ENCODE results near the gene CDCA4.

CDCA4 gene

DNA sequence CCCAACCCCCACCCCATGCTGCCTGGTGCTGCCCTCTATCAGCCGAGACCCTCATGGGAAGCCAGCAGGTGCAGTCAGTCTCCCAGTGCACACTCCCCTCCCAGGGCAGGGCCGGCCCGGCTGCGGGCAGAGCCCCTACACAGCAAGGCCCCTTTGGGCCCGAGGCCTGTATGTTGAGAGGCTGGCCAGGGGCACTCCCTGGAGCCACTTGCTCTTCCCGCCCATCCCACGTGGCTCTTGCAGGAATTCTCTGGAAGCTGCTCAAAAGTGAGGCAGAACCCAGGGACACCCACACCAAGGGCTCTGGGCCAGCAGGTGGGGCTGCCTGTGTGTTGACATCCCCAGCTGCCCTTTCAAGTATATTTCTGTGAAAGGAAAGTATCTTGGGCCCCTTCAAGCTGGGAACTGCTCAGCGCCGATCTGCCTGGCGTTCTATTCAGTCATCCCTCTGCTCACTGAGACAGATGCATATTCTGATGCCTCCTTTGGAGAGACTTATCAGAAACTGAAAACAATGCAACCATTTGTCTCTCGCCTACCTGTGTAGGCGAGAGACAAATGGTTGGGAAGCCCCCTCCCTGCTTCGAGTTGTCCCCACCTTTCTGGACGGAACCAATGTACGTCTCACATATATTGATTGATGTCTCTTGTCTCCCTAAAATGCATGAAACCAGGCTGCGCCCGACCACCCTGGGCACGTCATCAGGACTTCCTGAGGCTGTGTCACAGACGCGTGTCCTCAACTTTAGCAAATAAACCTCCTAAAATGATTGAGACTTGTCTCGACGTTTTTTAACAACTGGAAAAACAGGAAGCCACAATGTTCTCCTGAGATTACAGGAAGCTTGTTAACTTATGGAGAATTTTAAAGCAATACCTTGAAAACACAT, 38.4 kb upstream of the CDCA4 start:
- H3K36me3 ChIP-seq (ENCODE audit: control insufficient read depth, insufficient read depth, low read length), result peaks cover 40% of the 10 kb centered on the region
- H3K4me3 ChIP-seq (replicated peaks; ENCODE audit: low read depth, low read length), result no peak overlapping the region
- TF ChIP-seq, protein P1, sequence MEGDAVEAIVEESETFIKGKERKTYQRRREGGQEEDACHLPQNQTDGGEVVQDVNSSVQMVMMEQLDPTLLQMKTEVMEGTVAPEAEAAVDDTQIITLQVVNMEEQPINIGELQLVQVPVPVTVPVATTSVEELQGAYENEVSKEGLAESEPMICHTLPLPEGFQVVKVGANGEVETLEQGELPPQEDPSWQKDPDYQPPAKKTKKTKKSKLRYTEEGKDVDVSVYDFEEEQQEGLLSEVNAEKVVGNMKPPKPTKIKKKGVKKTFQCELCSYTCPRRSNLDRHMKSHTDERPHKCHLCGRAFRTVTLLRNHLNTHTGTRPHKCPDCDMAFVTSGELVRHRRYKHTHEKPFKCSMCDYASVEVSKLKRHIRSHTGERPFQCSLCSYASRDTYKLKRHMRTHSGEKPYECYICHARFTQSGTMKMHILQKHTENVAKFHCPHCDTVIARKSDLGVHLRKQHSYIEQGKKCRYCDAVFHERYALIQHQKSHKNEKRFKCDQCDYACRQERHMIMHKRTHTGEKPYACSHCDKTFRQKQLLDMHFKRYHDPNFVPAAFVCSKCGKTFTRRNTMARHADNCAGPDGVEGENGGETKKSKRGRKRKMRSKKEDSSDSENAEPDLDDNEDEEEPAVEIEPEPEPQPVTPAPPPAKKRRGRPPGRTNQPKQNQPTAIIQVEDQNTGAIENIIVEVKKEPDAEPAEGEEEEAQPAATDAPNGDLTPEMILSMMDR (IDR thresholded peaks at IDR 0.05; ENCODE audit: insufficient read depth, low read length, poor library complexity, severe bottlenecking), result peak; percentile 20
- no peaks in the 10 kb centered on the region for H3K27me3 ChIP-seq (replicated peaks; ENCODE audit: control insufficient read depth, insufficient read depth, low read length)
- DNase-seq (ENCODE audit: extremely low read depth, insufficient read length), result no peak

DNA sequence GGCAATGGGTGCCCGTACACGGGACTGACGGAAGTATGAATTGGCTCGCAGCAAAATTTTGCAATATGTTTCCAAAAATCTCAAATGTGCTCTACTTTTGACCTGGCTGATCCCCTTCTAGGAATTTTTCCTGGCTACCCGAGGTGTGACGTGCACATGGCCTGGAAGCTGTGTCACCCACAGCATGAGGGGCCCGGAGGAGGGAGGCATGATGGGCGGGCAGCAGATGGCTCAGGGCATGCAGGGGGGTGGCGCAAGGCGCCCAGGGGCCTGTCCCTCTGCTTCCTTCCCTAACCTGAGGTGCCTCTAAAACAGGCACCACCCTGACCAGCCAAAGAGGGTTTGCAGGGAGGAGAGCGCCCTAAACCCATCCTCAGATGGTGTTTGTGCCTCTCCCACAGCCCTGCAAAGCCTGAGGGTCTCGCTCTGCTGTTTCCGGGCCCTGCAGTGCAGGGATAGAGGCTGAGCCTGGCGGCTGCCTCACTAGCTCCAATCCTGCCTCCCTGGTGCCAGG, 37.7 kb upstream of the CDCA4 start:
- no peak for DNase-seq (ENCODE audit: extremely low read depth, insufficient read length)
- Histone ChIP-seq H3K27me3 (replicated peaks; ENCODE audit: control insufficient read depth, insufficient read depth, low read length) (no peaks in the 10 kb centered on the region), H3K4me3 (replicated peaks; ENCODE audit: low read depth, low read length) (no peak overlapping the region), H3K36me3 (ENCODE audit: control insufficient read depth, insufficient read depth, low read length) (peaks cover 47% of the 10 kb centered on the region)
- TF ChIP-seq, protein P1 (IDR thresholded peaks at IDR 0.05; ENCODE audit: insufficient read depth, low read length, poor library complexity, severe bottlenecking), result no peak

DNA sequence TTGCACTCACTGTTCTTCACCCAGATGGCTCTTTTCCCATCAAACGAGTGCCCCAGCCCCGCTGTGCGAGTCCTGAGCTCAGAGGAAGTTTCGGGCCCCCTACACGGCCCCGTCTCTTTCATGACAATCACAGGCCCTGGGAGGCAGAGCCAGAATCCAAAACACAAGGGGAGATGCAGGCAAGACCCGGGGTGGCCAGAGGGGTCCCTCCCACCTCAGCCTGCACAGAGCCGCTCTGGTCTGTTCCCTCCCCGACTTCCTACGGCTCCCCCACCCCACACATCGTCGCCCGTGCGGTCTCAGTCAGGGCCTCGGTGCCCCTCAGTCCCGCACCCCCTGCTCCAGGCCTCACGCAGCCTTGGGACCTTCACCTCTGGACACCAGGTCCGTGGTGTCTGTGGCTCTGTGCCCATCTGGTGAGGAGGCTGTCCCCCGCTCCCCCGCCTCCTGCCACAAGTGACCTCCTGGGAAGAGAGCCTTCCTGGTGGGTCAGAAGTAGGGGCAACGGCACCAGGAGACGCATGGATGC, 35.5 kb upstream of the CDCA4 start:
- no peak for DNase-seq (ENCODE audit: extremely low read depth, insufficient read length)
- TF ChIP-seq, protein P1 (IDR thresholded peaks at IDR 0.05; ENCODE audit: insufficient read depth, low read length, poor library complexity, severe bottlenecking), result no peak
- Histone ChIP-seq H3K27me3 (replicated peaks; ENCODE audit: control insufficient read depth, insufficient read depth, low read length) (no peaks in the 10 kb centered on the region), H3K36me3 (ENCODE audit: control insufficient read depth, insufficient read depth, low read length) (peaks cover 53% of the 10 kb centered on the region), H3K4me3 (replicated peaks; ENCODE audit: low read depth, low read length) (no peak overlapping the region)

DNA sequence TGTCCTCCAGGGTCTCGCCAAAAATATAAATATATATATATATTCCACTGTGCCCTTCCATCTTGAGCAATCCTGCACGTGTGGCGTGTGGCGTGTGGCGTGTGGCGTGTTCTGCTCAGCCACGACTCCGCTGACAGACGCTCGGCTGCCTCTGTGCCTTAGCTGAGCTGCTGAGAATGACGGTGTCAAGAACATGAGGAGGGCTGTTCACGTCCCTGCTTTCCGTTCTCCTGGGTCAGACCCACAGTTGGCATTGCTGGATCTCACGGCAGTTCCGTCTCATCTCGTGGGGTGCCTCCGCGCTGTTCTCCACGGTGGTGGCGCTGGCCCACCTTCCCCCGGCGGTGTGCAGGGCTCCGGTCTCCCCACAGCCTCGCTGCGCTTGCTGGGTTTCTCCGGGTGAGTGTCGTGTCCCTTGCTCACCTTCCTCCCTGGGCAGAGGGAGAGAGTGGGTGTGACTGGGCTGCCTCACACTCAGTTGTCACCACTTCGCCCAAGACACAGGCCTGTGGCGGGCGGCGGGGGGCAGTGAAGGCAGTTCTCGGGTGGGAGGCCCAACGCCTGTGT, 34.9 kb upstream of the CDCA4 start:
- Histone ChIP-seq H3K27me3 (replicated peaks; ENCODE audit: control insufficient read depth, insufficient read depth, low read length) (no peaks in the 10 kb centered on the region), H3K36me3 (ENCODE audit: control insufficient read depth, insufficient read depth, low read length) (peaks cover 58% of the 10 kb centered on the region), H3K4me3 (replicated peaks; ENCODE audit: low read depth, low read length) (no peak overlapping the region)
- TF ChIP-seq, protein P1 (IDR thresholded peaks at IDR 0.05; ENCODE audit: insufficient read depth, low read length, poor library complexity, severe bottlenecking), result no peak
- peak; percentile 21 for DNase-seq (ENCODE audit: extremely low read depth, insufficient read length)

DNA sequence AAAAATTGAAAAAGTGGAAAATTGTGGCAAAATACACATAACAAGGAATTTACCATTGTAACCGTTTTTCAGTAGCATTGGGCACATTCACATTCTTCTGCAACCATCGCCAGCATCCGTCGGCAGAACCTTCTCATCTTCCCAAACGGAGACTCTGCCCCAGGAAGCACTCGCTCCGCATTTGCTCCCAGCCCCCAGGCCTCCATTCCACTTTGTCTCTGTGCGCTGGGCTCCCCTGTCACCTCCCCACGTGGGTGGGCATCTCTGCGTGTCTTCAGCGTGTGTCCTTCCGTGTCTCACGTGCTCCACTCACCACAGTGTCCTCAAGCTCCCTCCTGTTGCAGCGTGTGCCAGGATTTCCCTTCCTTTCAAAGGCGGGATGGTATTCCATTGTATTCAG, 34.5 kb upstream of the CDCA4 start:
- no peak for DNase-seq (ENCODE audit: extremely low read depth, insufficient read length)
- Histone ChIP-seq H3K4me3 (replicated peaks; ENCODE audit: low read depth, low read length) (no peak overlapping the region), H3K36me3 (ENCODE audit: control insufficient read depth, insufficient read depth, low read length) (peaks cover 62% of the 10 kb centered on the region), H3K27me3 (replicated peaks; ENCODE audit: control insufficient read depth, insufficient read depth, low read length) (no peaks in the 10 kb centered on the region)
- TF ChIP-seq, protein P1 (IDR thresholded peaks at IDR 0.05; ENCODE audit: insufficient read depth, low read length, poor library complexity, severe bottlenecking), result no peak

Measured in GM06990 (cell line).